HG02798 (cell line): Measurements from ENCODE around the gene SYT15.
"Not testable (repeated sequence)": the region's sequence is repeated elsewhere in the genome, so short reads cannot be mapped to it uniquely, and the experiment has no call there.

ENCODE experiments used
- ATAC-seq: cut with Tn5 transposase; IDR thresholded peaks from one replicate; pipeline ENCODE4 v1.9.1; 2021; ENCODE audit warnings: mild to moderate bottlenecking; ENCODE audit not compliant: unreplicated experiment, poor library complexity

Gene SYT15

DNA sequence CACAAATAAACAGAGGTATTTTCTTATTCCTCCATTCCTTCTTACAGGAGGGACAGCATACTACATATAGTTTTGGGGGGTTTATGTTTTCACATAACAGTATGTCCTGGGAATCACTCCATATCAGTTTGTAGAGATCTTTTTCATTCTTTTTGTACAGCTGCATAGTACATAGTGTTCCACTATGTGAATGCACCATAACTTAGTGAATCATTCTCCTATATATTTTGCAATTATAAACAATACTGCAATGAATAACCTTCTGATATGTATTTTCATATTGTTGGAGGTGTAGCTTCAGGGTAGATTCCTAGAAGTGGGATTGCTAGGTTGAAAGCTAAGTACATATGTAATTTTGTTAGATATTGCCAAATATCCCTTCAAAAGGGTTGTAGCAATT lies 61.1 kb downstream of the SYT15 start:
- not testable (repeated sequence) for ATAC-seq
